Transverse colon (tissue), 4 donors: Measurements from ENCODE around the gene ATAD3C.

Source experiments
- CTCF ChIP-seq, 5 experiments: fragments of 200-600 bp in 3 of 5; fragments of 450-650 bp in 2 of 5; sonication (generic) in 3 of 5; IDR thresholded peaks; 1 replicate in 2 of 5; 2 replicates in 3 of 5; pipeline ENCODE4 v1.5.1; 2016 to 2017; ENCODE audit warnings: antibody characterized with exemption in 5 of 5, inconsistent platforms in 3 of 5, mild to moderate bottlenecking in 2 of 5, moderate library complexity in 1 of 5
- POLR2A ChIP-seq: fragments of 450-650 bp; IDR thresholded peaks from one replicate; pipeline ENCODE4 v1.6.1; 2016; ENCODE audit warnings: antibody characterized with exemption, mild to moderate bottlenecking, moderate library complexity
- POLR2AphosphoS5 ChIP-seq, 3 donors: sonication (generic); formaldehyde crosslinking; IDR thresholded peaks; one replicate each; pipeline ENCODE4 v1.6.1; 2016; ENCODE audit warnings: antibody characterized with exemption in 3 of 3

GRCh38 chr1:1424707-1425106, 24.8 kb upstream of the ATAD3C start:
- TF ChIP-seq POLR2AphosphoS5 (IDR thresholded peaks at IDR 0.05) (no peak), POLR2A (no peak), CTCF (IDR thresholded peaks at IDR 0.05) (no peak)
